ENCODE data around the gene NCOR2. TPM values are rescaled to one million over a fixed set of nuclear protein-coding genes. Genes with fewer than 3 reads are reported as not detected.

Gene NCOR2
- total RNA-seq, 1 donor = 45.2 TPM

- Histone ChIP-seq H3K79me2 (ENCODE audit: insufficient read depth, low read length) (no peaks in the 10 kb centered on the region), H3K27ac (ENCODE audit: low read depth, low read length) (no peak overlapping the region), H3K4me1 (ENCODE audit: insufficient read depth, low read length) (peaks cover 8% of the 10 kb centered on the region), H3K36me3 (ENCODE audit: insufficient read depth, low read length) (no peaks in the 10 kb centered on the region), H3K4me2 (ENCODE audit: insufficient read depth, low read length) (no peak overlapping the region), H3K9me3 (ENCODE audit: low read depth, low read length) (no peaks in the 10 kb centered on the region), H3K27me3 (ENCODE audit: insufficient read depth, low read length) (peaks cover 5% of the 10 kb centered on the region), H4K20me1 (ENCODE audit: insufficient read depth, low read length) (no peaks in the 10 kb centered on the region), H2AFZ (ENCODE audit: low read length) (no peak overlapping the region), H3K4me3 (ENCODE audit: insufficient read depth, low read length) (no peak overlapping the region)
- peak; percentile 54 for DNase-seq (ENCODE audit: insufficient read length, low spot score, missing footprints)
- TF ChIP-seq, protein P1, sequence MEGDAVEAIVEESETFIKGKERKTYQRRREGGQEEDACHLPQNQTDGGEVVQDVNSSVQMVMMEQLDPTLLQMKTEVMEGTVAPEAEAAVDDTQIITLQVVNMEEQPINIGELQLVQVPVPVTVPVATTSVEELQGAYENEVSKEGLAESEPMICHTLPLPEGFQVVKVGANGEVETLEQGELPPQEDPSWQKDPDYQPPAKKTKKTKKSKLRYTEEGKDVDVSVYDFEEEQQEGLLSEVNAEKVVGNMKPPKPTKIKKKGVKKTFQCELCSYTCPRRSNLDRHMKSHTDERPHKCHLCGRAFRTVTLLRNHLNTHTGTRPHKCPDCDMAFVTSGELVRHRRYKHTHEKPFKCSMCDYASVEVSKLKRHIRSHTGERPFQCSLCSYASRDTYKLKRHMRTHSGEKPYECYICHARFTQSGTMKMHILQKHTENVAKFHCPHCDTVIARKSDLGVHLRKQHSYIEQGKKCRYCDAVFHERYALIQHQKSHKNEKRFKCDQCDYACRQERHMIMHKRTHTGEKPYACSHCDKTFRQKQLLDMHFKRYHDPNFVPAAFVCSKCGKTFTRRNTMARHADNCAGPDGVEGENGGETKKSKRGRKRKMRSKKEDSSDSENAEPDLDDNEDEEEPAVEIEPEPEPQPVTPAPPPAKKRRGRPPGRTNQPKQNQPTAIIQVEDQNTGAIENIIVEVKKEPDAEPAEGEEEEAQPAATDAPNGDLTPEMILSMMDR (IDR thresholded peaks at IDR 0.05; ENCODE audit: extremely low read depth, low read depth, low read length) = no peak
Measured at GRCh38 chr12:124610021-124610612, 42.7 kb upstream of the NCOR2 start.

- no peak overlapping the region for H2AFZ ChIP-seq (ENCODE audit: low read length)
- no peak overlapping the region for H3K4me2 ChIP-seq (ENCODE audit: insufficient read depth, low read length)
- peak; percentile 63 for DNase-seq (ENCODE audit: insufficient read length, low spot score, missing footprints)
Measured at GRCh38 chr12:124609041-124609989, 41.9 kb upstream of the NCOR2 start.

DNA sequence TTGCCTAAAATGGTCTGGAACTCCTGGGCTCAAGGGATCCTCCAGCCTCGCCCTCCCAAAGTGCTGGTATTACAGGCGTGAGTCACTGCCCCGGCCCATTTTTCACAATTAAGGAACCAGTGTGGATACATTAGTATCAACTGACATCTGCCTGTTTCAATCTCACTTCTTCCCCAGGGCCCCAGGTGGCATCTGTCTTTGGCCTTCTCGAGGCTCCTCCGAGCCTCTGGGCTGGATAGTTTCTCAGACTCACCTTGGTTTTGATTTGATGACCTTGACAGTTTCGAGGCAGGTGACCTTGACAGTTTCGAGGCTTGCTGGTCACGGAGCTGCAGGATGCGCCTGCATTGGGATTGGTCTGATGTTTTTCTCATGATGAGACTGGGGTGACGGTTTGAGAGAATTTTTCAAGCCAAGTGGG is 41.0 kb upstream of the NCOR2 start:
- H3K79me2 ChIP-seq (ENCODE audit: insufficient read depth, low read length) = no peaks in the 10 kb centered on the region
- H3K4me2 ChIP-seq (ENCODE audit: insufficient read depth, low read length) = no peak overlapping the region
- no peak overlapping the region for H2AFZ ChIP-seq (ENCODE audit: low read length)
- no peaks in the 10 kb centered on the region for H4K20me1 ChIP-seq (ENCODE audit: insufficient read depth, low read length)
- H3K36me3 ChIP-seq (ENCODE audit: insufficient read depth, low read length) = no peaks in the 10 kb centered on the region
- H3K27me3 ChIP-seq (ENCODE audit: insufficient read depth, low read length) = peaks cover 5% of the 10 kb centered on the region
- no peak overlapping the region for H3K27ac ChIP-seq (ENCODE audit: low read depth, low read length)
- no peaks in the 10 kb centered on the region for H3K9me3 ChIP-seq (ENCODE audit: low read depth, low read length)
- H3K4me3 ChIP-seq (ENCODE audit: insufficient read depth, low read length) = no peak overlapping the region
- peak; percentile 58 for DNase-seq (ENCODE audit: insufficient read length, low spot score, missing footprints)
- peaks cover 8% of the 10 kb centered on the region for H3K4me1 ChIP-seq (ENCODE audit: insufficient read depth, low read length)
- TF ChIP-seq, protein P1 (IDR thresholded peaks at IDR 0.05; ENCODE audit: extremely low read depth, low read depth, low read length) = no peak

More at GRCh38 chr12:124609041-124609989, 41.9 kb upstream of the NCOR2 start:
- H3K79me2 ChIP-seq (ENCODE audit: insufficient read depth, low read length) = no peaks in the 10 kb centered on the region
- no peaks in the 10 kb centered on the region for H3K9me3 ChIP-seq (ENCODE audit: low read depth, low read length)
- H3K27me3 ChIP-seq (ENCODE audit: insufficient read depth, low read length) = peaks cover 5% of the 10 kb centered on the region
- peaks cover 8% of the 10 kb centered on the region for H3K4me1 ChIP-seq (ENCODE audit: insufficient read depth, low read length)
- no peak overlapping the region for H3K4me3 ChIP-seq (ENCODE audit: insufficient read depth, low read length)
- H3K36me3 ChIP-seq (ENCODE audit: insufficient read depth, low read length) = no peaks in the 10 kb centered on the region
- H3K27ac ChIP-seq (ENCODE audit: low read depth, low read length) = no peak overlapping the region
- no peaks in the 10 kb centered on the region for H4K20me1 ChIP-seq (ENCODE audit: insufficient read depth, low read length)
- TF ChIP-seq, protein P1 (IDR thresholded peaks at IDR 0.05; ENCODE audit: extremely low read depth, low read depth, low read length) = no peak

Data from osteoblast (primary cell).